ENCODE results near the gene DLG3.

DNA sequence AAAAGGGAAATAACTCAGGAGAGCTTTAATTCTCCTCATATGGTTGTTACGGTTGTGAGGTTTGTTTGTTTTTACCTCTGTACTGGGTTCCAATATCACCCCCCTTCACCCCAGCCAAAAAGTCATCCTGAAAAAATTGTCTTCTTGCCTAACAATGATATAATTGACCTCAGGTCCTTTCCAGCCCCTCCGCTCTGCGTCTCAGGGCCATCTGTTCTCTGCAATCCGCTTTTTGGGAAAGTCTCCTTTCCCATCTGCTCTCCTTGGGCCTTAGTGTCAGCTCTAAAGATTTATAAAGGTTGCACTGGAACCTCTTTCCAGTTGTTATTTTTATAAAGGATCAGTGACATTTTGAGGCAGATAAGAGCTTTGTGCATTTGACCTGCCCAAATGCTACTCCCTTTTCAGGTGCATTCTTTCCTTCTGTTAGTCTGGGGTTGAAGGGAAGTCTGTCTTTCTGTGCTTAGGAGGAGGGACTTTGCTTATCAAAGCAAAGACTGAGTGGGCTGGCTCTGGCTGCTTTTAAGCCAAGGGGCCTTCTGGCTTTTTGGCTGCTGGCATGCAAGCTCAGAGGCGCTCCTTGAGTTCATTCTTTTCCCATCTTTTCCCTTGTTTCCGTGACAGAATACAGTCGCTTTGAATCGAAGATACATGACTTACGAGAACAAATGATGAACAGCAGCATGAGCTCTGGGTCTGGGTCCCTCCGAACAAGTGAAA is 34.1 kb downstream of the DLG3 start:
- TF ChIP-seq, protein P1, sequence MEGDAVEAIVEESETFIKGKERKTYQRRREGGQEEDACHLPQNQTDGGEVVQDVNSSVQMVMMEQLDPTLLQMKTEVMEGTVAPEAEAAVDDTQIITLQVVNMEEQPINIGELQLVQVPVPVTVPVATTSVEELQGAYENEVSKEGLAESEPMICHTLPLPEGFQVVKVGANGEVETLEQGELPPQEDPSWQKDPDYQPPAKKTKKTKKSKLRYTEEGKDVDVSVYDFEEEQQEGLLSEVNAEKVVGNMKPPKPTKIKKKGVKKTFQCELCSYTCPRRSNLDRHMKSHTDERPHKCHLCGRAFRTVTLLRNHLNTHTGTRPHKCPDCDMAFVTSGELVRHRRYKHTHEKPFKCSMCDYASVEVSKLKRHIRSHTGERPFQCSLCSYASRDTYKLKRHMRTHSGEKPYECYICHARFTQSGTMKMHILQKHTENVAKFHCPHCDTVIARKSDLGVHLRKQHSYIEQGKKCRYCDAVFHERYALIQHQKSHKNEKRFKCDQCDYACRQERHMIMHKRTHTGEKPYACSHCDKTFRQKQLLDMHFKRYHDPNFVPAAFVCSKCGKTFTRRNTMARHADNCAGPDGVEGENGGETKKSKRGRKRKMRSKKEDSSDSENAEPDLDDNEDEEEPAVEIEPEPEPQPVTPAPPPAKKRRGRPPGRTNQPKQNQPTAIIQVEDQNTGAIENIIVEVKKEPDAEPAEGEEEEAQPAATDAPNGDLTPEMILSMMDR (conservative IDR thresholded peaks at IDR 0.05): no peak
- no peak for TF ChIP-seq ZFX (IDR thresholded peaks at IDR 0.05)
